Left lobe of liver (tissue), 1 donor: Measurements from ENCODE around the gene CA4. TPM values are rescaled to one million over a fixed set of nuclear protein-coding genes. Genes with fewer than 3 reads are reported as not detected.

Experiments
- total RNA-seq: library from RNA; stranded (reverse); gene quantifications from one replicate; pipeline ENCODE4 v1.2.1, GENCODE V29; 2021
- donor health status: DM: no; HTN: yes; CAD: no.

Gene CA4
- total RNA-seq, 1 donor from 2014 or later: 0.53 TPM

Other genes starting within 250 kb of the CA4 start
- 22.8 TPM for gene RNFT1, start 185.2 kb upstream of the CA4 start, total RNA-seq
- gene HEATR6, start 71.1 kb upstream of the CA4 start, total RNA-seq: 5.0 TPM
- gene USP32, start 242.2 kb downstream of the CA4 start, total RNA-seq: 25.9 TPM